ENCODE results near the gene KCNQ1. TPM values are rescaled to one million over a fixed set of nuclear protein-coding genes. Genes with fewer than 3 reads are reported as not detected.

KCNQ1 gene
- total RNA-seq, 4 donors from 2014 or later, result 3.2 to 12.7 (median 5.5) TPM

GRCh38 chr11:2684581-2684980, 239.8 kb downstream of the KCNQ1 start:
- no peak for TF ChIP-seq CTCF (IDR thresholded peaks at IDR 0.05; ENCODE audit: low read depth)

GRCh38 chr11:2685051-2685450, 240.2 kb downstream of the KCNQ1 start:
- no peak for TF ChIP-seq CTCF (IDR thresholded peaks at IDR 0.05; ENCODE audit: low read depth)

- no peak for TF ChIP-seq CTCF (IDR thresholded peaks at IDR 0.05; ENCODE audit: low read depth)
Measured at GRCh38 chr11:2685566-2686359, 241.0 kb downstream of the KCNQ1 start.

GRCh38 chr11:2686360-2687222, 241.8 kb downstream of the KCNQ1 start:
- no peak for TF ChIP-seq CTCF (IDR thresholded peaks at IDR 0.05; ENCODE audit: low read depth)

- TF ChIP-seq CTCF (IDR thresholded peaks at IDR 0.05; ENCODE audit: low read depth), result no peak
Measured at GRCh38 chr11:2687223-2687530, 242.4 kb downstream of the KCNQ1 start.

GRCh38 chr11:2687782-2688191, 243.0 kb downstream of the KCNQ1 start:
- TF ChIP-seq CTCF (IDR thresholded peaks at IDR 0.05; ENCODE audit: low read depth), result no peak
